GM23338 (cell line): Measurements from ENCODE around the gene PRR19. TPM values are rescaled to one million over a fixed set of nuclear protein-coding genes. Genes with fewer than 3 reads are reported as not detected.

Experiments
- ATAC-seq: fragments of 200-7000 bp; cut with Tn5 transposase; 3 replicates; pipeline ENCODE4 v1.9.1; 2020
- DNase-seq: peaks from one replicate; pipeline ENCODE4 v3.0.0-alpha.2; 2015; ENCODE audit warnings: low spot score
- H2AFZ ChIP-seq: fragments of 200-600 bp; sonication (generic); 2 replicates; pipeline ENCODE4 v1.8.0; 2016; ENCODE audit warnings: antibody characterized with exemption, mild to moderate bottlenecking, moderate library complexity
- H3F3A ChIP-seq: fragments of 200-600 bp; sonication (generic); replicated peaks from 2 replicates; pipeline ENCODE4 v1.8.0; 2017; ENCODE audit warnings: antibody characterized with exemption, mixed run types, low read depth
- H3K27ac ChIP-seq: fragments of 200-600 bp; sonication (generic); 2 replicates; pipeline ENCODE4 v1.6.1; 2016; ENCODE audit warnings: low read depth
- H3K27me3 ChIP-seq: fragments of 200-600 bp; sonication (generic); 2 replicates; pipeline ENCODE4 v1.8.0; 2016; ENCODE audit warnings: mild to moderate bottlenecking, mixed run types, moderate library complexity; ENCODE audit not compliant: insufficient read depth
- H3K36me3 ChIP-seq: fragments of 200-600 bp; sonication (generic); 2 replicates; pipeline ENCODE4 v1.8.0; 2016; ENCODE audit warnings: mild to moderate bottlenecking; ENCODE audit not compliant: insufficient read depth
- H3K4me1 ChIP-seq: fragments of 200-600 bp; sonication (generic); 2 replicates; pipeline ENCODE4 v1.8.0; 2016; ENCODE audit warnings: mild to moderate bottlenecking, moderate library complexity; ENCODE audit not compliant: insufficient read depth
- H3K4me2 ChIP-seq: fragments of 200-600 bp; sonication (generic); 2 replicates; pipeline ENCODE4 v1.7.1; 2017; ENCODE audit warnings: mixed run types
- H3K4me3 ChIP-seq: fragments of 200-600 bp; sonication (generic); 2 replicates; pipeline ENCODE4 v1.6.1; 2016; ENCODE audit warnings: mixed run types
- H3K79me2 ChIP-seq: fragments of 200-600 bp; sonication (generic); replicated peaks from 2 replicates; pipeline ENCODE4 v1.8.0; 2017; ENCODE audit warnings: mild to moderate bottlenecking; ENCODE audit not compliant: insufficient read depth
- H3K9me2 ChIP-seq: fragments of 200-600 bp; sonication (generic); 2 replicates; pipeline ENCODE4 v1.8.0; 2017; ENCODE audit not compliant: insufficient read depth
- H4K20me1 ChIP-seq: fragments of 200-600 bp; sonication (generic); replicated peaks from 2 replicates; pipeline ENCODE4 v1.8.0; 2017; ENCODE audit warnings: mild to moderate bottlenecking; ENCODE audit not compliant: insufficient read depth
- H3K27ac Mint-ChIP-seq: 2 replicates; pipeline ENCODE4 v1.8.0; 2020; ENCODE audit warnings: inconsistent platforms, mild to moderate bottlenecking, moderate library complexity, mixed read lengths
- H3K27me3 Mint-ChIP-seq: 3 replicates; pipeline ENCODE4 v1.8.0; 2022; ENCODE audit warnings: low read depth, mild to moderate bottlenecking, moderate library complexity, mixed read lengths, inconsistent platforms; ENCODE audit not compliant: insufficient read depth, poor library complexity
- H3K36me3 Mint-ChIP-seq: 3 replicates; pipeline ENCODE4 v1.8.0; 2021; ENCODE audit warnings: low read depth, mild to moderate bottlenecking, inconsistent platforms, moderate library complexity, mixed read lengths
- H3K4me1 Mint-ChIP-seq: 3 replicates; pipeline ENCODE4 v1.8.0; 2020; ENCODE audit warnings: mild to moderate bottlenecking, inconsistent platforms, mixed read lengths
- H3K4me3 Mint-ChIP-seq: 3 replicates; pipeline ENCODE4 v1.8.0; 2021; ENCODE audit warnings: moderate library complexity, mild to moderate bottlenecking, inconsistent platforms, mixed read lengths
- H3K9me3 Mint-ChIP-seq: 3 replicates; pipeline ENCODE4 v1.8.0; 2020; ENCODE audit warnings: moderate library complexity, mild to moderate bottlenecking, inconsistent platforms, mixed read lengths
- CREB1 ChIP-seq: fragments of 250-450 bp; sonication (Bioruptor Pico); IDR thresholded peaks from 2 replicates; pipeline ENCODE4 v1.5.0; 2020; ENCODE audit warnings: low read depth, mild to moderate bottlenecking, moderate library complexity
- EZH2 ChIP-seq: fragments of 200-600 bp; sonication (generic); IDR thresholded peaks from one replicate; pipeline ENCODE4 v1.8.0; 2017; ENCODE audit warnings: antibody characterized with exemption, mild to moderate bottlenecking, low read depth; ENCODE audit not compliant: unreplicated experiment
- EZH2phosphoT487 ChIP-seq: fragments of 200-600 bp; sonication (generic); IDR thresholded peaks from one replicate; pipeline ENCODE4 v1.8.1; 2018; ENCODE audit warnings: antibody characterized with exemption; ENCODE audit not compliant: unreplicated experiment
- JUNB ChIP-seq: IDR thresholded peaks from one replicate; pipeline ENCODE4 v1.6.1; 2016; ENCODE audit warnings: antibody characterized with exemption; ENCODE audit not compliant: unreplicated experiment
- NANOG ChIP-seq: IDR thresholded peaks from 2 replicates; pipeline ENCODE4 v1.6.1; 2016; ENCODE audit warnings: antibody characterized with exemption, borderline replicate concordance
- POLR2AphosphoS5 ChIP-seq: IDR thresholded peaks from 2 replicates; pipeline ENCODE4 v1.6.1; 2016; ENCODE audit warnings: antibody characterized with exemption, low read depth
- polyA plus RNA-seq: library from polyadenylated mRNA; unstranded; fragments of >200 nt; fragmentation: Nextera tagmentation; extraction: Ambion mirVana; gene quantifications from 2 replicates; pipeline ENCODE4 v1.2.1, GENCODE V29; 2016
- total RNA-seq: library from RNA; depleted of rRNA; stranded (reverse); fragments of >200 nt; shearing (Covaris generic); gene quantifications from 2 replicates; pipeline ENCODE4 v1.2.3, GENCODE V29; 2014
- TF ChIP-seq, protein P1 (sequence below), 2 experiments: fragments of 200-600 bp in 1 of 2; sonication (generic) in 1 of 2; conservative IDR thresholded peaks; 2 replicates each; pipeline versions ENCODE4 v1.5.1 to v1.6.1; 2016 to 2017; ENCODE audit warnings: antibody characterized with exemption in 2 of 2, low read depth in 2 of 2, mild to moderate bottlenecking in 2 of 2, moderate library complexity in 1 of 2
- TF ChIP-seq, protein P2 (sequence below): fragments of 250-450 bp; sonication (Bioruptor Pico); IDR thresholded peaks from 2 replicates; pipeline ENCODE4 v1.5.0; 2020; ENCODE audit warnings: mild to moderate bottlenecking, moderate library complexity

The PRR19 gene
- total and polyA plus RNA-seq, 2 experiments from 2014 or later = 3.6 to 4.1 TPM

DNA sequence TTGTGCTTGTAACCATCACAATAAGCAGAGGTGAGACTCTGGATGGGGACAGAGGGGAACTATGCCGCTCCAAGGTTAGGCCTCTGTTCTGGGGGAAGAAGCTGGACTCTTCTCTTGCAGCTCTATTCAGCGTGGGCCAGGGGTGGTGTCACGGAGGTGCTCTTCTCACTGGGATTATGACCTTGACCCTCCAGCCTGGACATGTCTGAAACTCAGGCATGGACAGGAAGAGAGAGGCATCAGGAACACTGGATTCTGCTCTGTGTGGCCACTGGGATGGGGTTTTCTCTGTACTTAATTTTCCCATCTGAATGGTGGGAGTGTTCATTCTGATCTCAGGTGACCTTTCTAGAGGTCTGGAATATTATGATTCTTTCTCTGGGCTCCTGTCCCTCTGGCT lies 31.1 kb downstream of the PRR19 start (continued):
- no peak for TF ChIP-seq JUNB
- no peak for TF ChIP-seq CREB1 (CRISPR knock-in tag)
- TF ChIP-seq EZH2 = no peak
- TF ChIP-seq POLR2AphosphoS5 = no peak
- TF ChIP-seq EZH2phosphoT487 = no peak

DNA sequence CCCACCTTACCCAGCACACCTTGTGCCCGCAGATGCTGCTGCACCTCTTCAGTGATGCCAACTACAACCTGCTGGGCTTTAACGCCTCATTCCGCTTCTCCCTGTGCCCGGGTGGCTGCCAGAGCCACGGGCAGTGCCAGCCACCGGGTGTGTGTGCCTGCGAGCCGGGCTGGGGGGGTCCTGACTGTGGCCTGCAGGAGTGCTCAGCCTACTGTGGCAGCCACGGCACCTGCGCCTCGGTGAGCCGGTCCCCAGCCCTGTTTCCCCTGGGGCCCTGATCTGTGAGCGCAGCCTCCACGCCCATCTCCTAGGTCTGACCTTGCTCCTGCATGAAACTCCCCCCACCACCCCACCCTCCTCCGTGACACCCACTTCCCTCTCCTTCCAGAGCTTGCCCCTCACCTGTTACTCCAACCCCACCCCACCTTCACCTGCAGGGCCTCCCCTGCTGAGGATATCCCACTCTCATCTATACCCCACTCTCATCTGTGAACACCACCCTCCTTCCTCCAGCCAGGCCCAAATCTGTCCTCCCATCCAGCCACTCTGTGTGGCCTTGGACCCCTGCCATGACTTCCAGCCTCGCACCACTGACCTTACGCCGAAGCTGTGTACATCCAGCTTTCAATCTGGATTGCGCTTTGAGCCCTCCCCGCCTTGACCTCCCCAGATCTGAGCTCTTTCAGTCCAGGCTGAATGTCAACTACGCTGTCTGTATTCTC lies 32.2 kb downstream of the PRR19 start:
- Mint-ChIP-seq H3K4me3 (no peak overlapping the region), H3K27ac (no peak overlapping the region)
- no peak for ATAC-seq

More for the DNA sequence above, 32.2 kb downstream of the PRR19 start:
- no peaks in the 10 kb centered on the region for H3K9me2 ChIP-seq
- H3K27me3 Mint-ChIP-seq = peaks cover 4% of the 10 kb centered on the region
- no peak overlapping the region for H3K4me3 ChIP-seq
- H4K20me1 ChIP-seq = peaks cover 6% of the 10 kb centered on the region
- H3F3A ChIP-seq = no peaks in the 10 kb centered on the region
- no peaks in the 10 kb centered on the region for H3K27me3 ChIP-seq
- no peaks in the 10 kb centered on the region for H3K9me3 Mint-ChIP-seq
- no peak overlapping the region for H3K27ac ChIP-seq
- H3K4me1 Mint-ChIP-seq = peaks cover 10% of the 10 kb centered on the region; the same call in 2 of the 3 replicates
- no peak overlapping the region for H3K4me2 ChIP-seq
- DNase-seq = no peak
- no peak overlapping the region for H2AFZ ChIP-seq
- peaks cover 2% of the 10 kb centered on the region; the same call in 2 of the 3 replicates for H3K36me3 Mint-ChIP-seq
- H3K4me1 ChIP-seq = no peaks in the 10 kb centered on the region; the same call in 1 of the 2 replicates
- no peaks in the 10 kb centered on the region for H3K36me3 ChIP-seq
- TF ChIP-seq, protein P1, sequence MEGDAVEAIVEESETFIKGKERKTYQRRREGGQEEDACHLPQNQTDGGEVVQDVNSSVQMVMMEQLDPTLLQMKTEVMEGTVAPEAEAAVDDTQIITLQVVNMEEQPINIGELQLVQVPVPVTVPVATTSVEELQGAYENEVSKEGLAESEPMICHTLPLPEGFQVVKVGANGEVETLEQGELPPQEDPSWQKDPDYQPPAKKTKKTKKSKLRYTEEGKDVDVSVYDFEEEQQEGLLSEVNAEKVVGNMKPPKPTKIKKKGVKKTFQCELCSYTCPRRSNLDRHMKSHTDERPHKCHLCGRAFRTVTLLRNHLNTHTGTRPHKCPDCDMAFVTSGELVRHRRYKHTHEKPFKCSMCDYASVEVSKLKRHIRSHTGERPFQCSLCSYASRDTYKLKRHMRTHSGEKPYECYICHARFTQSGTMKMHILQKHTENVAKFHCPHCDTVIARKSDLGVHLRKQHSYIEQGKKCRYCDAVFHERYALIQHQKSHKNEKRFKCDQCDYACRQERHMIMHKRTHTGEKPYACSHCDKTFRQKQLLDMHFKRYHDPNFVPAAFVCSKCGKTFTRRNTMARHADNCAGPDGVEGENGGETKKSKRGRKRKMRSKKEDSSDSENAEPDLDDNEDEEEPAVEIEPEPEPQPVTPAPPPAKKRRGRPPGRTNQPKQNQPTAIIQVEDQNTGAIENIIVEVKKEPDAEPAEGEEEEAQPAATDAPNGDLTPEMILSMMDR (conservative IDR thresholded peaks at IDR 0.05; ENCODE audit: low read depth in 2 of 2) = no peak
- no peak for TF ChIP-seq NANOG
- TF ChIP-seq, protein P2, sequence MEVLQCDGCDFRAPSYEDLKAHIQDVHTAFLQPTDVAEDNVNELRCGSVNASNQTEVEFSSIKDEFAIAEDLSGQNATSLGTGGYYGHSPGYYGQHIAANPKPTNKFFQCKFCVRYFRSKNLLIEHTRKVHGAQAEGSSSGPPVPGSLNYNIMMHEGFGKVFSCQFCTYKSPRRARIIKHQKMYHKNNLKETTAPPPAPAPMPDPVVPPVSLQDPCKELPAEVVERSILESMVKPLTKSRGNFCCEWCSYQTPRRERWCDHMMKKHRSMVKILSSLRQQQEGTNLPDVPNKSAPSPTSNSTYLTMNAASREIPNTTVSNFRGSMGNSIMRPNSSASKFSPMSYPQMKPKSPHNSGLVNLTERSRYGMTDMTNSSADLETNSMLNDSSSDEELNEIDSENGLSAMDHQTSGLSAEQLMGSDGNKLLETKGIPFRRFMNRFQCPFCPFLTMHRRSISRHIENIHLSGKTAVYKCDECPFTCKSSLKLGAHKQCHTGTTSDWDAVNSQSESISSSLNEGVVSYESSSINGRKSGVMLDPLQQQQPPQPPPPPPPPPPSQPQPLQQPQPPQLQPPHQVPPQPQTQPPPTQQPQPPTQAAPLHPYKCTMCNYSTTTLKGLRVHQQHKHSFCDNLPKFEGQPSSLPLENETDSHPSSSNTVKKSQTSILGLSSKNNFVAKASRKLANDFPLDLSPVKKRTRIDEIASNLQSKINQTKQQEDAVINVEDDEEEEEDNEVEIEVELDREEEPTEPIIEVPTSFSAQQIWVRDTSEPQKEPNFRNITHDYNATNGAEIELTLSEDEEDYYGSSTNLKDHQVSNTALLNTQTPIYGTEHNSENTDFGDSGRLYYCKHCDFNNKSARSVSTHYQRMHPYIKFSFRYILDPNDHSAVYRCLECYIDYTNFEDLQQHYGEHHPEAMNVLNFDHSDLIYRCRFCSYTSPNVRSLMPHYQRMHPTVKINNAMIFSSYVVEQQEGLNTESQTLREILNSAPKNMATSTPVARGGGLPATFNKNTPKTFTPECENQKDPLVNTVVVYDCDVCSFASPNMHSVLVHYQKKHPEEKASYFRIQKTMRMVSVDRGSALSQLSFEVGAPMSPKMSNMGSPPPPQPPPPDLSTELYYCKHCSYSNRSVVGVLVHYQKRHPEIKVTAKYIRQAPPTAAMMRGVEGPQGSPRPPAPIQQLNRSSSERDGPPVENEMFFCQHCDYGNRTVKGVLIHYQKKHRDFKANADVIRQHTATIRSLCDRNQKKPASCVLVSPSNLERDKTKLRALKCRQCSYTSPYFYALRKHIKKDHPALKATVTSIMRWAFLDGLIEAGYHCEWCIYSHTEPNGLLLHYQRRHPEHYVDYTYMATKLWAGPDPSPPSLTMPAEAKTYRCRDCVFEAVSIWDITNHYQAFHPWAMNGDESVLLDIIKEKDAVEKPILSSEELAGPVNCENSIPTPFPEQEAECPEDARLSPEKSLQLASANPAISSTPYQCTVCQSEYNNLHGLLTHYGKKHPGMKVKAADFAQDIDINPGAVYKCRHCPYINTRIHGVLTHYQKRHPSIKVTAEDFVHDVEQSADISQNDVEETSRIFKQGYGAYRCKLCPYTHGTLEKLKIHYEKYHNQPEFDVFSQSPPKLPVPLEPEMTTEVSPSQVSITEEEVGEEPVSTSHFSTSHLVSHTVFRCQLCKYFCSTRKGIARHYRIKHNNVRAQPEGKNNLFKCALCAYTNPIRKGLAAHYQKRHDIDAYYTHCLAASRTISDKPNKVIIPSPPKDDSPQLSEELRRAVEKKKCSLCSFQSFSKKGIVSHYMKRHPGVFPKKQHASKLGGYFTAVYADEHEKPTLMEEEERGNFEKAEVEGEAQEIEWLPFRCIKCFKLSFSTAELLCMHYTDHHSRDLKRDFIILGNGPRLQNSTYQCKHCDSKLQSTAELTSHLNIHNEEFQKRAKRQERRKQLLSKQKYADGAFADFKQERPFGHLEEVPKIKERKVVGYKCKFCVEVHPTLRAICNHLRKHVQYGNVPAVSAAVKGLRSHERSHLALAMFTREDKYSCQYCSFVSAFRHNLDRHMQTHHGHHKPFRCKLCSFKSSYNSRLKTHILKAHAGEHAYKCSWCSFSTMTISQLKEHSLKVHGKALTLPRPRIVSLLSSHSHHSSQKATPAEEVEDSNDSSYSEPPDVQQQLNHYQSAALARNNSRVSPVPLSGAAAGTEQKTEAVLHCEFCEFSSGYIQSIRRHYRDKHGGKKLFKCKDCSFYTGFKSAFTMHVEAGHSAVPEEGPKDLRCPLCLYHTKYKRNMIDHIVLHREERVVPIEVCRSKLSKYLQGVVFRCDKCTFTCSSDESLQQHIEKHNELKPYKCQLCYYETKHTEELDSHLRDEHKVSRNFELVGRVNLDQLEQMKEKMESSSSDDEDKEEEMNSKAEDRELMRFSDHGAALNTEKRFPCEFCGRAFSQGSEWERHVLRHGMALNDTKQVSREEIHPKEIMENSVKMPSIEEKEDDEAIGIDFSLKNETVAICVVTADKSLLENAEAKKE = no peak
- H3K79me2 ChIP-seq = 0 out of 2 replicates have a peak, but pooled peaks cover 5% of the 10 kb centered on the region
